K562 (cell line): ENCODE results near the gene SH3BP5. TPM values are rescaled to one million over a fixed set of nuclear protein-coding genes. Genes with fewer than 3 reads are reported as not detected.

ENCODE experiments used
- ATAC-seq: fragments of 200-7000 bp; cut with Tn5 transposase; 3 replicates; pipeline ENCODE4 v1.9.1; 2020; ENCODE audit warnings: moderate library complexity
- BruUV-seq: library from RNA; stranded (reverse); fragments of 400-500 nt; replicated peaks from 2 replicates; lab custom pipeline; 2021; lab: Mats Ljungman, UMichigan
- CTCF ChIA-PET: fragments of 300-600 bp; formaldehyde crosslinking; extraction: SDS; loops from one replicate; lab custom pipeline; 2021; ENCODE audit warnings: low intra/inter-chr PET ratio; lab: Yijun Ruan, JAX
- POLR2A ChIA-PET: fragments of 300-600, 350-650 bp; sonication (Branson Sonifier 250); formaldehyde crosslinking; extraction: SDS; loops from one replicate; lab custom pipeline; 2021; ENCODE audit warnings: antibody characterized with exemption, inconsistent platforms; lab: Yijun Ruan, JAX
- DNase-seq, 4 experiments: peaks; one replicate each; pipeline versions ENCODE4 v3.0.0 to v3.0.0-alpha.2; 2011 to 2018; ENCODE audit warnings: low spot score in 3 of 4, mixed read lengths in 3 of 4; ENCODE audit errors: extremely low read depth in 1 of 4
- FAIRE-seq: peaks from 2 replicates; lab custom pipeline; 2011; peaks lifted over from hg19 to GRCh38; lab: Jason Lieb, UNC
- H2AFZ ChIP-seq: 2 replicates; pipeline ENCODE4 v1.6.0; 2011; ENCODE audit warnings: low read depth, low read length, control low read depth, inconsistent platforms
- H3K27ac ChIP-seq: fragments of 200-600 bp; 3 replicates; pipeline ENCODE4 v1.8.0; 2011; ENCODE audit warnings: low read depth, mild to moderate bottlenecking, control low read depth, inconsistent platforms, low read length, moderate library complexity, mixed read lengths; ENCODE audit errors: extremely low read depth
- H3K27me3 ChIP-seq, 2 experiments: fragments of 300-600 bp in 1 of 2; 2 replicates in 1 of 2; 3 replicates in 1 of 2; pipeline versions ENCODE4 v1.6.0 to v1.8.0; 2011; ENCODE audit warnings: inconsistent platforms in 2 of 2, low read length in 2 of 2, mild to moderate bottlenecking in 1 of 2, mixed read lengths in 1 of 2, moderate library complexity in 1 of 2; ENCODE audit not compliant: control insufficient read depth in 2 of 2, insufficient read depth in 2 of 2
- H3K36me3 ChIP-seq: fragments of 300-600 bp; 3 replicates; pipeline ENCODE4 v1.8.0; 2011; ENCODE audit warnings: mild to moderate bottlenecking, low read length, inconsistent platforms; ENCODE audit not compliant: control insufficient read depth, insufficient read depth
- H3K4me1 ChIP-seq, 2 experiments: fragments of 200-600 bp in 1 of 2; replicated peaks in 1 of 2; 2 replicates in 1 of 2; 3 replicates in 1 of 2; pipeline versions ENCODE4 v1.5.1 to v1.8.0; 2011; ENCODE audit warnings: inconsistent platforms in 2 of 2, low read length in 2 of 2, mild to moderate bottlenecking in 1 of 2, mixed read lengths in 1 of 2, moderate library complexity in 1 of 2; ENCODE audit not compliant: control insufficient read depth in 2 of 2, insufficient read depth in 2 of 2
- H3K4me2 ChIP-seq: 2 replicates; pipeline ENCODE4 v1.6.1; 2011; ENCODE audit warnings: low read length, control low read depth, inconsistent platforms, mixed read lengths; ENCODE audit not compliant: insufficient read depth
- H3K4me3 ChIP-seq: fragments of 200-600 bp; sonication (generic), shearing (Covaris generic); 2 replicates; pipeline ENCODE4 v1.5.1; 2016; ENCODE audit warnings: control low read depth, inconsistent platforms
- H3K79me2 ChIP-seq: fragments of 200-600 bp; 3 replicates; pipeline ENCODE4 v1.8.0; 2011; ENCODE audit warnings: low read length, inconsistent platforms; ENCODE audit not compliant: control insufficient read depth, insufficient read depth
- H3K9ac ChIP-seq, 2 experiments: 2 replicates each; pipeline versions ENCODE4 v1.6.0 to v1.6.1; 2011; ENCODE audit warnings: low read depth in 2 of 2, low read length in 2 of 2, control low read depth in 1 of 2, inconsistent platforms in 1 of 2, mild to moderate bottlenecking in 1 of 2, mixed read lengths in 1 of 2; ENCODE audit not compliant: insufficient read depth in 1 of 2
- H3K9me1 ChIP-seq: one replicate; pipeline ENCODE4 v1.6.0; 2011; ENCODE audit warnings: inconsistent platforms, mild to moderate bottlenecking, low read length, moderate library complexity; ENCODE audit not compliant: control insufficient read depth, insufficient read depth
- H3K9me3 ChIP-seq: replicated peaks from 2 replicates; pipeline ENCODE4 v1.5.1; 2011; ENCODE audit warnings: low read depth, low read length, inconsistent platforms; ENCODE audit not compliant: control insufficient read depth, insufficient read depth
- H4K20me1 ChIP-seq: replicated peaks from 2 replicates; pipeline ENCODE4 v1.6.1; 2011; ENCODE audit warnings: low read length, inconsistent platforms, mixed read lengths; ENCODE audit not compliant: control insufficient read depth, insufficient read depth
- CUX1 ChIP-seq: fragments of 200-800 bp; sonication (Bioruptor generic); IDR thresholded peaks from 2 replicates; pipeline ENCODE4 v1.6.1; 2016; ENCODE audit warnings: missing genetic modification characterization, missing compliant biosample characterization
- E2F5 ChIP-seq: sonication (generic); formaldehyde crosslinking; IDR thresholded peaks from 2 replicates; pipeline ENCODE4 v1.8.0; 2022; ENCODE audit warnings: mild to moderate bottlenecking, missing genetic modification reagents
- ETS2 ChIP-seq: IDR thresholded peaks from 2 replicates; pipeline ENCODE4 v1.6.1; 2016; ENCODE audit warnings: borderline replicate concordance, missing genetic modification characterization, mild to moderate bottlenecking, moderate library complexity, missing compliant biosample characterization; ENCODE audit not compliant: poor library complexity, severe bottlenecking
- HNRNPL ChIP-seq: fragments of 200-400 bp; formaldehyde crosslinking; IDR thresholded peaks from 2 replicates; pipeline ENCODE4 v1.6.1; 2017; ENCODE audit warnings: low read depth, mild to moderate bottlenecking, low read length
- HOXB6 ChIP-seq: fragments of 250-450 bp; sonication (Bioruptor Pico); IDR thresholded peaks from 2 replicates; pipeline ENCODE4 v1.5.1; 2022; ENCODE audit warnings: mild to moderate bottlenecking, borderline replicate concordance
- MLLT1 ChIP-seq, 2 experiments: fragments of 450-650 bp; IDR thresholded peaks; 2 replicates each; pipeline ENCODE4 v1.6.1; 2016
- SMC3 ChIP-seq: conservative IDR thresholded peaks from 2 replicates; pipeline ENCODE4 v1.6.1; 2011; ENCODE audit warnings: low read depth, low read length, improper control_type of control experiment; ENCODE audit not compliant: insufficient read depth
- ZBTB8A ChIP-seq: fragments of 450-650 bp; IDR thresholded peaks from 2 replicates; pipeline ENCODE4 v1.6.1; 2018; ENCODE audit warnings: mild to moderate bottlenecking, moderate library complexity; ENCODE audit not compliant: partially characterized antibody
- ZNF165 ChIP-seq: fragments of 250-450 bp; sonication (Bioruptor Pico); IDR thresholded peaks from 2 replicates; pipeline ENCODE4 v1.4.0; 2020; ENCODE audit warnings: borderline replicate concordance
- ZNF217 ChIP-seq: sonication (generic); formaldehyde crosslinking; IDR thresholded peaks from 2 replicates; pipeline ENCODE4 v1.8.0; 2022; ENCODE audit warnings: mild to moderate bottlenecking, missing genetic modification reagents
- ZNF316 ChIP-seq: fragments of 450-650 bp; IDR thresholded peaks from 2 replicates; pipeline ENCODE4 v1.6.1; 2016
- ZNF551 ChIP-seq: fragments of 250-450 bp; sonication (Bioruptor Pico); IDR thresholded peaks from 2 replicates; pipeline ENCODE4 v1.5.0; 2021; ENCODE audit warnings: mild to moderate bottlenecking, moderate library complexity
- WGBS: fragments of 100-300 bp; shearing (Covaris generic); methylation state at CpG from one replicate; pipeline ENCODE4 v1.1.6; 2016; ENCODE audit warnings: low coverage, mixed read lengths; ENCODE audit not compliant: insufficient coverage; ENCODE audit errors: missing lambda C conversion rate; 5-methylcytosine and 5-hydroxymethylcytosine counted together
- in situ Hi-C: fragments of 300-500 bp; cut with MboI; formaldehyde crosslinking; loops from 4 replicates; pipeline ENCODE4 v1.15.0; 2018; ENCODE audit warnings: inconsistent platforms, mixed read lengths
- intact Hi-C: fragments of 100-400 bp; cut with micrococcal nuclease; formaldehyde crosslinking; loops from 2 replicates; pipeline ENCODE4 v1.14.2; 2022
- polyA plus RNA-seq, 8 experiments: library from polyadenylated mRNA; depleted of rRNA in 4 of 8; stranded (reverse) in 5 of 8; unstranded in 3 of 8; fragments of >200 nt; fragmentation: Nextera tagmentation in 2 of 8; fragmentation: Illumina TruSeq in 1 of 8; extraction: Ambion mirVana in 2 of 8; extraction: Trizol in 1 of 8; gene quantifications; 2 replicates each; pipeline versions ENCODE4 v1.2.1 to v1.2.3, GENCODE V29; 2011 to 2014; ENCODE audit warnings: inconsistent platforms in 1 of 8, missing spikeins in 1 of 8
- total RNA-seq, 7 experiments: library from RNA; depleted of rRNA in 6 of 7; stranded (reverse); fragments of >200 nt in 6 of 7; fragmentation: Illumina TruSeq in 2 of 7; extraction: Trizol in 2 of 7; gene quantifications; 2 replicates each; pipeline versions ENCODE4 v1.2.1 to v1.2.3, GENCODE V29; 2011 to 2021; ENCODE audit warnings: low replicate concordance in 1 of 7

Gene SH3BP5
- total and polyA plus RNA-seq, 9 of the 15 experiments (the other 6 are each of a cell fraction or from before 2014, with no cell fraction given), result 2.9 to 29.0 (median 14.9) TPM

GRCh38 chr3:15241341-15241740, 91.0 kb downstream of the SH3BP5 start:
- intact Hi-C loops, result loop anchor here (1.0 kb wide), 1 partner anchor 137 kb away; no protein-coding TSS in a partner anchor
- Histone ChIP-seq H3K9me1 (no peaks in the 10 kb centered on the region), H3K4me2 (no peak overlapping the region), H3K27me3 (no peaks in the 10 kb centered on the region), H3K27ac (no peak overlapping the region), H3K4me3 (no peak overlapping the region), H3K4me1 (no peaks in the 10 kb centered on the region), H4K20me1 (no peaks in the 10 kb centered on the region), H3K9ac (no peak overlapping the region), H3K9me3 (no peaks in the 10 kb centered on the region), H3K36me3 (peaks cover 85% of the 10 kb centered on the region), H2AFZ (no peak overlapping the region), H3K79me2 (no peaks in the 10 kb centered on the region)
- DNase-seq (peak; percentile 66 to 69 (median 67)), FAIRE-seq (peak; percentile 40), ATAC-seq (peak; percentile 90)
- POLR2A ChIA-PET, result no interaction called here
- 96% methylated on average over 1 of the region's 1 CpG for WGBS
- BruUV-seq, result no TSS peak
- CTCF ChIA-PET, result interaction anchor here (0.6 to 1.9 kb wide), 5 partner anchors 137 to 316 kb away, joined by 3 to 9 read pairs (median 4); no protein-coding TSS in a partner anchor
- in situ Hi-C loops, result no loop called here
- no peak for TF ChIP-seq MLLT1 (IDR thresholded peaks at IDR 0.05)
- TF ChIP-seq ZNF165 (CRISPR knock-in tag), result no peak
- TF ChIP-seq ZBTB8A, result no peak
- no peak for TF ChIP-seq HNRNPL
- peak; percentile 70 for TF ChIP-seq ZNF316
- TF ChIP-seq ZNF217 (CRISPR knock-in tag), result no peak
- TF ChIP-seq ZNF551, result no peak
- peak; percentile 63; the same call in 1 of the 2 replicates for TF ChIP-seq SMC3
- no peak for TF ChIP-seq ETS2 (tag)
- no peak for TF ChIP-seq HOXB6 (CRISPR knock-in tag)
- TF ChIP-seq CUX1 (CRISPR knock-in tag), result no peak
- no peak for TF ChIP-seq E2F5 (CRISPR knock-in tag)
